Lower leg skin (tissue), 4 donors: Measurements from ENCODE around the gene ACP3. TPM values are rescaled to one million over a fixed set of nuclear protein-coding genes. Genes with fewer than 3 reads are reported as not detected.

Source experiments
- DNase-seq, 2 donors: peaks; one replicate each; pipeline ENCODE4 v3.0.0-alpha.2; 2019; ENCODE audit warnings: low spot score in 2 of 2
- H3K4me3 ChIP-seq: fragments of 200-600 bp; sonication (generic); 2 replicates; pipeline ENCODE4 v1.5.1; 2017; ENCODE audit warnings: mild to moderate bottlenecking, low read depth; ENCODE audit not compliant: poor library complexity, severe bottlenecking
- CTCF ChIP-seq, 3 donors: fragments of 450-650 bp; IDR thresholded peaks; one replicate each; pipeline ENCODE4 v1.5.1; 2016; ENCODE audit warnings: antibody characterized with exemption in 3 of 3, mild to moderate bottlenecking in 3 of 3, moderate library complexity in 2 of 3
- POLR2A ChIP-seq, 2 donors: fragments of 450-650 bp; IDR thresholded peaks; one replicate each; pipeline ENCODE4 v1.6.1; 2016 to 2017; ENCODE audit warnings: antibody characterized with exemption in 2 of 2, mild to moderate bottlenecking in 1 of 2, moderate library complexity in 1 of 2
- WGBS, 2 donors: methylation state at CpG; one replicate each; pipeline ENCODE4 v1.1.5; 2018; 5-methylcytosine and 5-hydroxymethylcytosine counted together
- intact Hi-C: fragments of 100-400 bp; cut with DNase I; formaldehyde crosslinking; loops from one replicate; pipeline ENCODE4 v1.15.0; 2023; ENCODE audit warnings: low total_unique reads
- total RNA-seq, 4 donors: library from RNA; depleted of rRNA; stranded (reverse); fragments of >200 nt; gene quantifications; one replicate each; pipeline ENCODE4 v1.1.0, GENCODE V29; 2016

The ACP3 gene
- total RNA-seq, 4 donors from 2014 or later = 50.0 to 111 (median 73.9) TPM

DNA sequence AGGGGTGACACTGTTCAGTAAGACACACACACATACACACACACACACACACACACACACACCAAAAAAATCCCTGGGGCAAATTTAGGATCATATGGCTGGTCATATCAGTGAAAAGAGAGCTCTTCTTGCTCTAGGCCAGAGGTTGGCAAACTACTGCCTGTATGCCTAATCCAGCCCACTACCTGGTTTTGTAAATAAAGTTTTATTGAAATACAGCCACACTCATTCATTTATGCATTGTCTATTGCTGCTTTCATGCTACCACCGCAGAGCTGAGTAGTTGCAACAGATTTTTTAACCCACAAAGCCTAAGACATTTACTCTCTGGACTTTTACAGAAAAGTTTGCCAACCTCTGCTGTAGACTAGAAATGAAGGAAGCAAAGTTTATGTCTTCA is 30.6 kb downstream of the ACP3 start:
- intact Hi-C loops = loop anchor here (5.0 kb wide), 1 partner anchor 101 kb away; no protein-coding TSS in a partner anchor
- no peak for TF ChIP-seq CTCF (IDR thresholded peaks at IDR 0.05)
- TF ChIP-seq POLR2A (IDR thresholded peaks at IDR 0.05) = no peak
- 78 to 83% methylated on average over 1 of the region's 1 CpG for WGBS, 2 donors
- no peak for DNase-seq
- no peak overlapping the region for H3K4me3 ChIP-seq

GRCh38 chr3:132348531-132348930 is 31.3 kb downstream of the ACP3 start:
- intact Hi-C loops = loop anchor here (5.0 kb wide), 1 partner anchor 101 kb away; no protein-coding TSS in a partner anchor
- no peak for DNase-seq
- 100% methylated on average over 1 of the region's 1 CpG for WGBS, 2 donors

DNA sequence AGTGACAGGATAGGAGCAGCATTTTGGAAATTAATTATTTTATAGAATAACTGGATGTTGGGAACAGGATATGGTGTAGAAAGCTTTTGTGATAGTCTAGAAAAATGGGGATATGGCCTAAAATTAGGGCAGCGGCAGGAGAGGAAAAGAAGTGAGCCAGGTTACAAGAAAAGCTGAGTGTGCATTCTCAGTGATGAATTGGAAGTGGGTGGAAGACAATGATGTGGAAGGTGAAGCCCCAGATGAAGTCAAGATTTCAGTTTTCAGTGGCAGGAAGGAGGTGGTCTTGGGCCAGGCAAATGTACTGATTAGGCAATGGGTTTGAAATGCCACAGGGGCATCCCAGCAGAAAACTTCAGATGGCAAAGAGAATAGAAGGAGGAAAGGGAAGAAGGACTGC is 33.6 kb downstream of the ACP3 start:
- intact Hi-C loops = no loop called here
- DNase-seq = no peak
- no peak overlapping the region for H3K4me3 ChIP-seq
- 92 to 93% methylated on average over 1 of the region's 1 CpG for WGBS, 2 donors
- TF ChIP-seq CTCF (IDR thresholded peaks at IDR 0.05) (no peak), POLR2A (IDR thresholded peaks at IDR 0.05) (no peak)

More at GRCh38 chr3:132348531-132348930, 31.3 kb downstream of the ACP3 start:
- no peak overlapping the region for H3K4me3 ChIP-seq
- TF ChIP-seq CTCF (IDR thresholded peaks at IDR 0.05) (no peak), POLR2A (IDR thresholded peaks at IDR 0.05) (no peak)

DNA sequence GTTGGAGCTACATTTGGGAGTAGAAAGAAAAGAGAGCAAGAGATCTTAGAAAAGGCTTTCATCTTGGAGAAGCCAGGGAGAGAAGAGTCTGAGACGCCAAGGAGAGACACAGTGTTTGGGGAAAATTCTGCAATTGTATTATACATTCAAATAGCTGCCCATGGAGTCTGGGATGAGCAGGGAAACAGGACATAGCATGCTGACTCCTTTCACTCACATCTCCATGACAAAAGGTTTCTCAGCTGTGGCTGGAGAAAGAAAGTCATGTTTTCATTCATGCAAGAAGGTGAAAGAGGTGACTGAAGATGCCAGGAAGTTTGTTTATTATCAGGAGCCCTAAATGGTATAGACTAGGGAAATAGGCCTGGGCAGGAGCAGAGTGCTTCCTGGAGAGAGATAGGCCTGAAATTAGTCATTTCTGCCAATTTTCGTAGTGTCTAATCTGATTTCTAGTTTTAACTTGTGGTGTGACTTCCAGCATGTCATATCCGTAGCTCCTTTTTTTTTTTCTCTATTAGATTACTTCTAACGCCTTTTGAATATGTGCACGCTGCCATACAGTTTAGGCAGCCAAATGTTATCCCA is 34.1 kb downstream of the ACP3 start:
- H3K4me3 ChIP-seq = no peak overlapping the region
- intact Hi-C loops = no loop called here
- no peak for TF ChIP-seq CTCF (IDR thresholded peaks at IDR 0.05)
- no peak for TF ChIP-seq POLR2A (IDR thresholded peaks at IDR 0.05)
- WGBS, 2 donors = 76 to 80% methylated on average over 5 of the region's 5 CpGs
- no peak for DNase-seq

- intact Hi-C loops = no loop called here
- H3K4me3 ChIP-seq = no peak overlapping the region
- peak in 1 of 3 donors; percentile 45 for TF ChIP-seq CTCF (IDR thresholded peaks at IDR 0.05)
- TF ChIP-seq POLR2A (IDR thresholded peaks at IDR 0.05) = no peak
- WGBS, 2 donors = 17 to 18% methylated on average over 6 of the region's 6 CpGs
- peak in 1 of 2 donors; percentile 65 for DNase-seq
These were observed 35.4 kb downstream of the ACP3 start for GRCh38 chr3:132352556-132353143.
